ENCODE measurements around the gene PFKL. TPM values are rescaled to one million over a fixed set of nuclear protein-coding genes. Genes with fewer than 3 reads are reported as not detected.

The PFKL gene
- total RNA-seq, 1 experiment from 2014 or later = 134 TPM

DNA sequence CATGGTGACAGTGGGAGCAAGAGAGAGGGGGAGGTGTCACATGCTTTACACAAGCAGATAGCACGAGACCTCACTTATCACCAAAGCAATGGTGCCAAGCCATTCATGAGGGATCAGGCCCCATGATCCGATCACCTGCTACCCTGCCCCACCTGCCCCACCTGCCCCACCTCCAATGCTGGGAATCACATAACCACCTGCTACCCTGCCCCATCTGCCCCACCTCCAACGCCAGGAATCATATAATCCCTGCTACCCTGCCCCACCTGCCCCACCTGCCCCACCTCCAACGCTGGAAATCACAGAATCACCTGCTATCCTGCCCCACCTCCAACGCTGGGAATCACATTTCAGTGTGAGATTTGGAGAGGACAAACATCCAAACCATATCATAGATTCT is 24.8 kb upstream of the PFKL start:
- Mint-ChIP-seq H3K4me1 (no peaks in the 10 kb centered on the region), H3K4me3 (no peak overlapping the region), H3K36me3 (no peaks in the 10 kb centered on the region), H3K27me3 (ENCODE audit: low read depth) (peaks cover 4% of the 10 kb centered on the region; the same call in 1 of the 2 replicates), H3K27ac (no peak overlapping the region), H3K9me3 (no peaks in the 10 kb centered on the region)
- no peak for DNase-seq (ENCODE audit: low spot score)
- TF ChIP-seq ARID4B (CRISPR knock-in tag; IDR thresholded peaks at IDR 0.05; ENCODE audit: borderline replicate concordance) (no peak), JAZF1 (CRISPR knock-in tag; IDR thresholded peaks at IDR 0.05) (no peak), FOXJ3 (CRISPR knock-in tag; IDR thresholded peaks at IDR 0.05; ENCODE audit: borderline replicate concordance) (no peak), TCF7 (CRISPR knock-in tag; IDR thresholded peaks at IDR 0.05; ENCODE audit: low read depth) (no peak), RORB (CRISPR knock-in tag; IDR thresholded peaks at IDR 0.05) (no peak), ZNF396 (CRISPR knock-in tag; IDR thresholded peaks at IDR 0.05; ENCODE audit: borderline replicate concordance) (no peak), TEAD1 (CRISPR knock-in tag; IDR thresholded peaks at IDR 0.05) (no peak)
- TF ChIP-seq, protein P1, sequence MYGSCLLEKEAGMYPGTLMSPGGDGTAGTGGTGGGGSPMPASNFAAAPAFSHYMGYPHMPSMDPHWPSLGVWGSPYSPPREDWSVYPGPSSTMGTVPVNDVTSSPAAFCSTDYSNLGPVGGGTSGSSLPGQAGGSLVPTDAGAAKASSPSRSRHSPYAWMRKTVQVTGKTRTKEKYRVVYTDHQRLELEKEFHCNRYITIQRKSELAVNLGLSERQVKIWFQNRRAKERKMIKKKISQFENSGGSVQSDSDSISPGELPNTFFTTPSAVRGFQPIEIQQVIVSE (CRISPR knock-in tag; IDR thresholded peaks at IDR 0.05; ENCODE audit: borderline replicate concordance) = no peak
- TF ChIP-seq, protein P2, sequence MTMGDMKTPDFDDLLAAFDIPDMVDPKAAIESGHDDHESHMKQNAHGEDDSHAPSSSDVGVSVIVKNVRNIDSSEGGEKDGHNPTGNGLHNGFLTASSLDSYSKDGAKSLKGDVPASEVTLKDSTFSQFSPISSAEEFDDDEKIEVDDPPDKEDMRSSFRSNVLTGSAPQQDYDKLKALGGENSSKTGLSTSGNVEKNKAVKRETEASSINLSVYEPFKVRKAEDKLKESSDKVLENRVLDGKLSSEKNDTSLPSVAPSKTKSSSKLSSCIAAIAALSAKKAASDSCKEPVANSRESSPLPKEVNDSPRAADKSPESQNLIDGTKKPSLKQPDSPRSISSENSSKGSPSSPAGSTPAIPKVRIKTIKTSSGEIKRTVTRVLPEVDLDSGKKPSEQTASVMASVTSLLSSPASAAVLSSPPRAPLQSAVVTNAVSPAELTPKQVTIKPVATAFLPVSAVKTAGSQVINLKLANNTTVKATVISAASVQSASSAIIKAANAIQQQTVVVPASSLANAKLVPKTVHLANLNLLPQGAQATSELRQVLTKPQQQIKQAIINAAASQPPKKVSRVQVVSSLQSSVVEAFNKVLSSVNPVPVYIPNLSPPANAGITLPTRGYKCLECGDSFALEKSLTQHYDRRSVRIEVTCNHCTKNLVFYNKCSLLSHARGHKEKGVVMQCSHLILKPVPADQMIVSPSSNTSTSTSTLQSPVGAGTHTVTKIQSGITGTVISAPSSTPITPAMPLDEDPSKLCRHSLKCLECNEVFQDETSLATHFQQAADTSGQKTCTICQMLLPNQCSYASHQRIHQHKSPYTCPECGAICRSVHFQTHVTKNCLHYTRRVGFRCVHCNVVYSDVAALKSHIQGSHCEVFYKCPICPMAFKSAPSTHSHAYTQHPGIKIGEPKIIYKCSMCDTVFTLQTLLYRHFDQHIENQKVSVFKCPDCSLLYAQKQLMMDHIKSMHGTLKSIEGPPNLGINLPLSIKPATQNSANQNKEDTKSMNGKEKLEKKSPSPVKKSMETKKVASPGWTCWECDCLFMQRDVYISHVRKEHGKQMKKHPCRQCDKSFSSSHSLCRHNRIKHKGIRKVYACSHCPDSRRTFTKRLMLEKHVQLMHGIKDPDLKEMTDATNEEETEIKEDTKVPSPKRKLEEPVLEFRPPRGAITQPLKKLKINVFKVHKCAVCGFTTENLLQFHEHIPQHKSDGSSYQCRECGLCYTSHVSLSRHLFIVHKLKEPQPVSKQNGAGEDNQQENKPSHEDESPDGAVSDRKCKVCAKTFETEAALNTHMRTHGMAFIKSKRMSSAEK (CRISPR knock-in tag; IDR thresholded peaks at IDR 0.05; ENCODE audit: borderline replicate concordance) = no peak
- TF ChIP-seq, protein P3, sequence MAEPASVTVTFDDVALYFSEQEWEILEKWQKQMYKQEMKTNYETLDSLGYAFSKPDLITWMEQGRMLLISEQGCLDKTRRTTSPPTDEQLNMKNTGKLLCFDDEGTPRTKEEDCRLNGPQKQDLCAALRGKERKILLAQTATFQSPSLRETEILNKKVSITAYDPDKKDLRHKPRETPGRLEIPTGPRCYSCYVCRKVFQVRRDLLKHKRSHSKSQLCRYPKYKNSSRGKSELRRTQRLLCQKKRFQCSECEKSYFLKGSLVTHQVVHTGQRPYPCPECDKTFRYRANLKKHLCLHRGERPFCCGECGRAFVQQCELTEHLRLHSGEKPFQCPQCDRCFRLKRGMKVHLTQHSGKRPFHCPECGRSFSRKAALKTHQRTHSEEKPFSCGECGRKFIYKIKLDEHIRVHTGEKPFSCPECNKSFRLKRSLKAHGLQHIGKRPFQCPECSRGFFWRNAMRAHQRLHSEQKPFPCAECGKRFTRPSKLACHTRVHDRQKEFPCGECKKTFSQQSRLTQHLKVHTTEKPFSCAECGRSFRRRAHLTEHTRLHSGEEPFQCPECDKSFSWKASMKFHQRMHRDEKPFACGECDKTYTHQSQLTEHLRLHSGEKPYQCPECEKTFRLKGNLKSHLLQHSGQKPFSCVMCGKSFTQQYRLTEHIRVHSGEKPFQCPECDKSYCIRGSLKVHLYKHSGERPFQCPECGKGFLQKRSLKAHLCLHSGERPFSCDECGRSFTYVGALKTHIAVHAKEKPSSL (CRISPR knock-in tag; conservative IDR thresholded peaks at IDR 0.05) = no peak
- TF ChIP-seq, protein P4, sequence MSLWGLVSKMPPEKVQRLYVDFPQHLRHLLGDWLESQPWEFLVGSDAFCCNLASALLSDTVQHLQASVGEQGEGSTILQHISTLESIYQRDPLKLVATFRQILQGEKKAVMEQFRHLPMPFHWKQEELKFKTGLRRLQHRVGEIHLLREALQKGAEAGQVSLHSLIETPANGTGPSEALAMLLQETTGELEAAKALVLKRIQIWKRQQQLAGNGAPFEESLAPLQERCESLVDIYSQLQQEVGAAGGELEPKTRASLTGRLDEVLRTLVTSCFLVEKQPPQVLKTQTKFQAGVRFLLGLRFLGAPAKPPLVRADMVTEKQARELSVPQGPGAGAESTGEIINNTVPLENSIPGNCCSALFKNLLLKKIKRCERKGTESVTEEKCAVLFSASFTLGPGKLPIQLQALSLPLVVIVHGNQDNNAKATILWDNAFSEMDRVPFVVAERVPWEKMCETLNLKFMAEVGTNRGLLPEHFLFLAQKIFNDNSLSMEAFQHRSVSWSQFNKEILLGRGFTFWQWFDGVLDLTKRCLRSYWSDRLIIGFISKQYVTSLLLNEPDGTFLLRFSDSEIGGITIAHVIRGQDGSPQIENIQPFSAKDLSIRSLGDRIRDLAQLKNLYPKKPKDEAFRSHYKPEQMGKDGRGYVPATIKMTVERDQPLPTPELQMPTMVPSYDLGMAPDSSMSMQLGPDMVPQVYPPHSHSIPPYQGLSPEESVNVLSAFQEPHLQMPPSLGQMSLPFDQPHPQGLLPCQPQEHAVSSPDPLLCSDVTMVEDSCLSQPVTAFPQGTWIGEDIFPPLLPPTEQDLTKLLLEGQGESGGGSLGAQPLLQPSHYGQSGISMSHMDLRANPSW (CRISPR knock-in tag; conservative IDR thresholded peaks at IDR 0.05; ENCODE audit: low read depth) = no peak
- CTCF ChIA-PET = no interaction called here
- POLR2A ChIA-PET = no interaction called here
- ATAC-seq = no peak

Data from WTC11 (cell line).